DMS114 treated with DMSO at 0.1 percent for 48 hours (cell line): ENCODE measurements around the gene ANKRD17.

Source experiments
- DNase-seq: peaks from one replicate; lab custom pipeline; 2025; ENCODE audit not compliant: unreplicated experiment; lab: John Stamatoyannopoulos, UW

ANKRD17 gene

DNA sequence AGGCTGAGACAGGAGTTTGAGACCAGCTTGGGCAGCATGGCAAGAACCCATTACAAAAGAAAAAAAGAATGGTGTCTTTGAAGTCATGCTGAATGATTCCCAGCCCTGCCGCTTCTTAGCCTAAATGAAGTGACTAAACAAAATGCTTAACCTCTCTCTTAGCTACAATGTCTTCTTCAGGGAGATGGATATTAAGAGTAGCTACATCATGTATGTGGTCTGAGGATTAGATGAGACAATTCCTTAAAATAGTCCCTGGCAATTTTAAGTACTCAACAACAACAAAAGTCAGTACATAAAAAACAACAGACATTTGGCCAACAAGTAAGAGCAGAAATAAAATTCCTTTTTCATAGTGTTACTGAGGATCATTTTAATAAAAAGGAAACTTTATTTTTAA, 124.8 kb downstream of the ANKRD17 start:
- no peak for DNase-seq

DNA sequence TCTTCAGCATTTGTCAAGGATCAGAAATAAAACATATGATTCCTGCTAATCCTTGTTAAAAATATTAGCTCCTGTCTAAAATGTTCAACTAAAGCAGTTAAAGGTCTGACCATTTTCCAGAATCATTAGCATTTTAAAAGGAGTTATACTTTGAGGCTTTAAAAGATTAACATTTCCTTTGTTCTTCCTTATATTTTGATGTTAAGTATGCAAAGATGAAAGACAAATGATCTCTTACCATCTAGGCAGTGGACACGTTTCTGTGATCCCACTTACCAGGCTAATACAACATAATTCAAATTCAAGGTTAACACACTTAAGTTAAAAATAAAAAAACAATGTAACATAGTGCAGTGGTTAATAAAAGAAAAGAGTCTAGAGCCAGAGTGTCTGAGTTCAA, 127.3 kb downstream of the ANKRD17 start:
- no peak for DNase-seq

- DNase-seq = no peak
Measured at GRCh38 chr4:73129319-73129718, 129.3 kb downstream of the ANKRD17 start.

DNA sequence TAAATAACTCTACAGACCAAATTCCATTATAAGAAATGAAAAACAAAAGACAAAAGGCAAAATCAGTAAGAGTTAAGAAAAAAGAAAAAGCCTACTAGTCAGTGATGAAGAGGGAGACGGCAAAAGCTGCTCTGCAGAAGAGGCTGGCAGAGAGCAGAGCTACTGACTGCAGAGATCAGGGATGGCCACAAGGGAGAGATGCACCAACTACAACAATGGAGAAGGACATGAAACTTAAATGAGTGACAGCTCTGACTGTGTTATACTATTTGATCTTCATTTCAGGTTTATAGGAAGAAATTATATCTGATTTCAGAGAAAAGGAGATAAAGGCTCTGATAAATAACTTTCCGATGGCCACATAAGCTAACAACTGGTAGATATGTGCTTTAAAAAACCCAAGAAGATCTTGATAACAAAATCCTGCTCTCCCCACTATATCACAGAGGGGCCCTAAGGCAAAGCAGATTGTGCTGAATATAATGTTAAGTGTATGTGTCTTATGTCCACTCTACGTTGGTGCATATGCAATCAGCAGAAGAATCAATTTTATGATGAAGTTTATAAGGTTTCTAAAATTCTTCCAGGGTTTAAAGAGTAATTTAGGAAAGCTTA, 130.7 kb downstream of the ANKRD17 start:
- peak; percentile 39 for DNase-seq

- no peak for DNase-seq
Measured at GRCh38 chr4:73109493-73109892, 149.1 kb downstream of the ANKRD17 start.

DNA sequence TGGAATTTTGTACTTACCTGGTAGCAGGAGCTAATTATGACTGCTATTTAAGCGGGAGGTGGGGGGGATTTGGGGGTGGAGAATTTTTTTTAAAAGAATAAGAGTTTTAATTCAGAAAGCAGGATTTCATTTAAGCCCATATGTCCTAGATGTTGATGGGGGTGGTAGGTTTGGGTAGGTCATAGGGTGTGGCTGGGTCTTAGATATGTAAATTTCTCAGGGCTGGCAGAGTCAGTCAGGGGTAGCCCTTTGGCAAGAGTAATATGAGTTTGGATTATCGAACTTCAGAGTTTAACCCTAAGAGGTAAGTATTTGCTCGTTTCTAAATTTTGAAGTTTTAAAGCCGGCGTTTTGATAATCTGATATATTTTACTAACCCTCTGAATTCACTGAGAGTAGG, 153.9 kb downstream of the ANKRD17 start:
- no peak for DNase-seq

- no peak for DNase-seq
Measured at GRCh38 chr4:73103799-73104503, 154.6 kb downstream of the ANKRD17 start.

DNA sequence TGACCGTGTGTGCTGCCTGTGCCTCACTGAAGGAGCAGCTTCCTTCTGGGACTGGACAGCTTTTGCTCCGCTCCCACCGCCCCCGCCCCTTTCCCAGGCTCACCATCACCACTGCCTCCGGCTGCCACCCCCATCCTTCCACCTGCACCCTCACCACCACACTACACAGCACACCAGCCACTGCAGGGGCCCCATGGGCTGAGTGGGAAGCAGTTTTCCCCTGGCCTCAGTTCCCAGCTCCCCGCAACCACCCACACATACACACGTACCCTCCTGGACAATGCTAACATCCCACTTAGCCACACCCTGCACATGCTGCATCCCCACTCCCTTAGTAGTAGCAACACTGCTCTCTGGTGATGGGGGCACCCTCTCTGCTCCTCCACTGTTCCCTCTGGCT, 159.5 kb downstream of the ANKRD17 start:
- DNase-seq = no peak

GRCh38 chr4:73098713-73099112, 159.9 kb downstream of the ANKRD17 start:
- no peak for DNase-seq

DNA sequence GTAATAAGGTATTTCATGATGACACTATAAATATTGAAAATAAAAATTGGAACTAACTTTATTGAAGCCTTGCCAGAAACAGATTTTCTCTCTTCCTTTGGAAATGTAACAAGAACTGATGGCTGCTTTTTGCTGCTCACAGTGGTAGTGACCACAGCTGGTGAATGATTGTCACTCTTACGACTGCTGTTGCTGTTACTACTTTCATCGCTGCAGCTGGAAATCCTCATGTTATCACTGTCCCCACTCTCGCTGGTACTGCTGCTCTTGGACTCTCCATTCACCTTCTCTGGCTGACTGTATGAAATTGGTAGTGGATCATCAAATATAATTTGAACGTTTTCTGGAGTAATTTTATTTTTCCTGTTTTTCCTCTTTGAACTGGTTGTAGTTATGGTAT, 160.6 kb downstream of the ANKRD17 start:
- DNase-seq = no peak

- DNase-seq = no peak
Measured at GRCh38 chr4:73092868-73093267, 165.7 kb downstream of the ANKRD17 start.

DNA sequence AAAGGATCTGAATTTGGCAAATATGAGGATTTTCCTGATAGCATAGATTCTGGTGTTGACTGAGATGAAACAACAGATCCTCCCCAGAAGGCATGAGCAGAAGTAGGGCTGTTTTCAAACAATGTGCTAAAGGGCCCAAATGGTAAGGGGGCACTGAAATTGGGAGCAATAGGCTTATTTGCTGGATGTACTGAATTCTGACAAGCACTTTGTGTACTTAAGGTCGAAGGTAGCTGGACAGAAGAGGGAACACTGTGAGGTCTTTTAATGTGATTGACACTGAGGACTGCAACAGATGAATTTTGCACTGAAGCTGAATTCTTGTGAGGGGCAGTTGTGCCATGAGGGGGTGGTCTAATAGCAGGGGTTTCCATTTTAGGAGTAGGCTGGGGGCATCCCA, 167.9 kb downstream of the ANKRD17 start:
- DNase-seq = no peak

DNA sequence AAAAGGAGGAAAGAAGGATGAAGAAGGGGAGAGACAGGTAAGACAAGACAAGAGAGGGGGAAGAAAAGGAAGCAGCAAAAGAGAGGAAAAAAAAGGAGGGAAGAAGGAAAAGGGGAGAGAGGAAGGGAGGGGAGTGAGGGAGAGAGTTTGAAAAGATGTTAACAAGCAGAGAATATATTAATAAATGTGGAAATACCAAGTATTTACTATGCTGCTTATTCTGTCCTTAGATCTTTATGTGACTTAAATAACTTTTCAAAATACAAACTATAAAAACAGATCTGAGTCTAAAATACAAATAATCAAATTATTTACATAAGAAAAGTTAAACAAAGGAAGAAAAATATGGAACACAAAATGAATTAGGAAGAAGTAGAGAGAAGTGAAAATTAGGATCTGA, 170.7 kb downstream of the ANKRD17 start:
- no peak for DNase-seq

DNA sequence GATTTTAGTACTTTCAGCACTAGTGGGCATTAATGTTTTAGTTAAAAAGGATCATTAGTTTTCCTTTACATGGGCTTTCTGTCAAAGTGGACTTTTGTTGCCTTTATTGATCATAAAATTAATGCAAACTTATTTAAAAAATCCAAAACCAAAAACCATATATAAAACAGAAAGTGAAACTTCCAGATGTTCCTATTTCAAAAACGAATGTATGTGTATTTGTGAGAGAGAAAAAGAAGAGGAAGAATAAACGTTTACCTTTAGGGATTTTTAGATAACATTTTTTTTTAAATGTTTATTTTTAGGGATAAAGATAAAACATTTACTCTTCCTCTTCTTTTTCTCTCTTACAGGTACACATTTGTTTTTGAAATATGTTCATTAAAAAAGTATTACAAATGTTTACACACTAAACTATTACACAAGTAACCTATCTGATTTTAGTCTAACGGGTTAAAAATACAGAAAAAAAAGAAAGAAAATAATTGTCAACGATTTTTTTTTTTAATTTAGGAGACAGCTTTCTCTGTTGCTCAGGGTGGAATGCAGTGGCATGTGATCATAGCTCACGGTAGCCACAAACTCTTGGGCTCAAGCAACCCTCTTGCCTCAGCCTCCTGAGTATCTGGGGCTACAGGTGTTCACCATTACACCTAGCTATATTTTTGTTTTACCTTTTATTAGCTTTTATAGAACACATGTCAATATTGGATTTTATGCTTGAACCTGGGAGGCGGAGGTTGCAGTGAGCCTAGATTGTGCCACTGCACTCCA, 172.3 kb downstream of the ANKRD17 start:
- DNase-seq = no peak

DNA sequence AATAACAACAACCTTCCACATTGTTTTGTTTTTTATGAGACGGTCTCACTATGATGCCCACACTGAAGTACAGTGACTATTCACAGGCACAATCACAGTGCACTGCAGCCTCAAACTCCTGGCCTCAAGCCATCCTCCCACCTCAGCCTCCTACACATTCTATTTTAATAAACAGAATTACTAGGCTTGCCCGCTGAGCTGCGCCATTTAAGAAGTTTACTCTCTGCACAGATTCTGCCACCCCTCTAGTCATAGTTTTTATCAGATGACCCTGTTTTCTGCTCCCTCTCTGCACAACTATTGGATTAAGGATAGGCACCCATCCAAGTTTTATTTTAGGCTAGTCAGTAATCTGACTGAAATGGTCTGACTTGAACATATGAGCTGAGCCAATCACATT, 177.8 kb downstream of the ANKRD17 start:
- no peak for DNase-seq

GRCh38 chr4:73075832-73076231, 182.8 kb downstream of the ANKRD17 start:
- DNase-seq = no peak

- DNase-seq = no peak
Measured at GRCh38 chr4:73070074-73070390, 188.6 kb downstream of the ANKRD17 start.

DNA sequence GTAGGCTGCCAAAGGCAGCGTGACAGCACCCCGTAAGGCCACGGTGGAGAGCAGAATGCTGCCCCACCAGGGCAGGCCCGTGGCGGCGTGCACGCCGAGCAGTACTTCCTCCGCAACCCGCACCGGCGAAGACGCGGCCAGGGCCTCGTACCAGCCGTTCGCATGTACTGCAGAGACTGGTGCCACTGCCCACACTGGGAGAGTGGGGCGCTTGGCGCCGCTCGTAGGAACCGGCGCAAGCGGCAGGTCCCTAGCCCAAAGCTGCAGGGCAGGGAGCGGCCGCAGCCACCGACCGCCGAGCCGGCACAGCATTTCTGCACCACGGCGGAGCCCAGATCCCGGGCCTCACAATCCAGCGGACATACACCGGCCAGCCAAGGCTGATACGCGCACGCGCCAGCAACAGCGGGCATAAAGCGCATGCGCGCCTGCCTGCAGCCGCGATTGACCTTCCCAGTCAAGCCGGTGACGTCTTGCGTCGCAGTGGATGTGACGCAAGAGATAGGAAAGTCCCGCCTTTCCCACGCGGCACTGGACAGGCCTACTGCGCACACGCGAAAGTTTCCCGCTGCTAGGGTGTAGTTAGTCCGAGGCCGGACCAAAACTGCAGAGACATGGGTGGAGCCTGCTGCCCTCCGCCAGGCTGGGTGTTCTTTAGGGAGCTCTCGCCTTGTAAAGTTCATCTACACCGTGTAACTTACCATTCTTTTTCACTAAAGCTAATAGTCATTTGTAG, 189.1 kb downstream of the ANKRD17 start, which contains the start of gene COX18:
Gene COX18, minus strand, starts transcription at position 379 of the 736 bp plus-strand sequence. Its CDS starts 67 bp downstream, at position 312.
- DNase-seq = peak; percentile 81

- DNase-seq = no peak
Measured at GRCh38 chr4:73068491-73069337, 189.9 kb downstream of the ANKRD17 start.

- DNase-seq = no peak
Measured at GRCh38 chr4:73067971-73068394, 190.6 kb downstream of the ANKRD17 start.

DNA sequence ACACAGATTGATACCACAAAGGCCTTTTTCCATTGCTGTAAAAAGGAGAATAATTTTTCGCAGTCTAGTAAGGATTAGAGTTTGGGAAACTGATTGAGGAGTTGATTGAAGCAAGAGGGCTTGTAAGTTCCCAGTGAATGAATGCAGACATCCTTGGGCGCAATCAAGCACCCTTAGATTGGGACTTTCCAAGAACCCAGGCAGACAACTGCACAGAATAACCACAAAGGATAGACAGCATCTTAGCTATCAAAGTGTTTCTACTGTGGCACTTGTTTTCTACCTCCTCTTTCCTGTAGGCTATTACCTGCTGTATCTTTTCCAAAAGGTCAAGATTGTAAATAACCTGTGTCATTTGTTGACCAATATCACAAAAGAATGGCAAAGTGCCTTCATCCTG, 191.7 kb downstream of the ANKRD17 start:
- DNase-seq = no peak
